Smooth muscle cell of bladder (primary cell): ENCODE results near the gene HTR1A. TPM values are rescaled to one million over a fixed set of nuclear protein-coding genes. Genes with fewer than 3 reads are reported as not detected.

ENCODE experiments used
- total RNA-seq: library from RNA; depleted of rRNA; stranded (reverse); fragments of >200 nt; gene quantifications from 2 replicates; pipeline ENCODE4 v1.2.3, GENCODE V29; 2014

HTR1A gene
- not detected in 2 replicates for total RNA-seq

GRCh38 chr5:63962279-63962678, at the start of gene HTR1A:
Gene HTR1A, minus strand, starts transcription at chr5:63962445. Its CDS starts 726 bp downstream, at chr5:63961719.

Other genes with a start within 250 kb of the HTR1A start
- 0.71 and 0.74 TPM in 2 replicates for gene RNF180, start 203.4 kb upstream of the HTR1A start, total RNA-seq